GM12878 (cell line): ENCODE measurements around the gene USP21. TPM values are rescaled to one million over a fixed set of nuclear protein-coding genes. Genes with fewer than 3 reads are reported as not detected.
A peak's percentile ranks its signal among the peaks of the same experiment; 100 is the strongest.

ENCODE experiments used
- ATAC-seq: fragments of 200-7000 bp; cut with Tn5 transposase; 3 replicates; pipeline ENCODE4 v1.9.1; 2020; ENCODE audit warnings: mild to moderate bottlenecking, moderate library complexity
- BruUV-seq: library from RNA; stranded (reverse); fragments of 400-500 nt; replicated peaks from 2 replicates; lab custom pipeline; 2021; lab: Mats Ljungman, UMichigan
- CTCF ChIA-PET: fragments of 300-600 bp; sonication (Branson Sonifier 250); formaldehyde crosslinking; extraction: SDS; loops from one replicate; lab custom pipeline; 2021; ENCODE audit warnings: inconsistent platforms; lab: Yijun Ruan, JAX
- POLR2A ChIA-PET: fragments of 350-600 bp; formaldehyde crosslinking; extraction: SDS; loops from one replicate; lab custom pipeline; 2021; ENCODE audit warnings: inconsistent platforms; lab: Charles Lee
- RAD21 ChIA-PET: fragments of 300-600 bp; sonication (Branson Sonifier 250); formaldehyde crosslinking; loops from one replicate; lab custom pipeline; 2023; ENCODE audit warnings: antibody characterized with exemption; ENCODE audit not compliant: unreplicated experiment; lab: Charles Lee
- SMC1A ChIA-PET: fragments of 300-600 bp; sonication (Branson Sonifier 250); formaldehyde crosslinking; loops from one replicate; lab custom pipeline; 2023; ENCODE audit not compliant: unreplicated experiment, uncharacterized antibody; lab: Charles Lee
- DNase-seq: peaks from one replicate; pipeline ENCODE4 v3.0.0-alpha.2; 2011; ENCODE audit warnings: low read depth, low spot score
- FAIRE-seq: peaks from 3 replicates; lab custom pipeline; 2011; peaks lifted over from hg19 to GRCh38; lab: Jason Lieb, UNC
- H2AFZ ChIP-seq: 2 replicates; pipeline ENCODE4 v1.6.0; 2011; ENCODE audit warnings: low read depth, low read length, control low read depth; ENCODE audit not compliant: control insufficient read depth
- H3K27ac ChIP-seq: 2 replicates; pipeline ENCODE4 v1.5.1; 2011; ENCODE audit warnings: control low read depth; ENCODE audit not compliant: control insufficient read depth, insufficient read depth
- H3K27me3 ChIP-seq, 2 experiments: replicated peaks in 1 of 2; 2 replicates each; pipeline versions ENCODE4 v1.6.0 to v1.6.1; 2011; ENCODE audit warnings: low read length in 1 of 2; ENCODE audit not compliant: control insufficient read depth in 2 of 2, insufficient read depth in 2 of 2
- H3K36me3 ChIP-seq, 2 experiments: 2 replicates each; pipeline ENCODE4 v1.5.1; 2011; ENCODE audit warnings: low read length in 1 of 2; ENCODE audit not compliant: control insufficient read depth in 2 of 2, insufficient read depth in 2 of 2
- H3K4me1 ChIP-seq: 2 replicates; pipeline ENCODE4 v1.6.1; 2011; ENCODE audit warnings: mild to moderate bottlenecking, low read length, moderate library complexity, mixed read lengths; ENCODE audit not compliant: control insufficient read depth, insufficient read depth
- H3K4me2 ChIP-seq: 2 replicates; pipeline ENCODE4 v1.6.0; 2011; ENCODE audit warnings: control low read depth; ENCODE audit not compliant: control insufficient read depth, insufficient read depth
- H3K4me3 ChIP-seq: fragments of 200-600 bp; sonication (generic); 2 replicates; pipeline ENCODE4 v1.5.1; 2016
- H3K79me2 ChIP-seq: 2 replicates; pipeline ENCODE4 v1.6.0; 2011; ENCODE audit warnings: low read length; ENCODE audit not compliant: control insufficient read depth, insufficient read depth
- H3K9ac ChIP-seq: 2 replicates; pipeline ENCODE4 v1.8.0; 2011; ENCODE audit warnings: low read length, control low read depth, mixed read lengths; ENCODE audit not compliant: control insufficient read depth, insufficient read depth
- H3K9me3 ChIP-seq: replicated peaks from 3 replicates; pipeline ENCODE4 v1.5.1; 2011; ENCODE audit warnings: mild to moderate bottlenecking, low read length; ENCODE audit not compliant: control insufficient read depth, insufficient read depth
- H4K20me1 ChIP-seq: 2 replicates; pipeline ENCODE4 v1.6.0; 2011; ENCODE audit not compliant: control insufficient read depth, insufficient read depth
- POLR2A ChIP-seq: IDR thresholded peaks from 2 replicates; pipeline ENCODE4 v1.6.1; 2011; ENCODE audit warnings: low read depth, mild to moderate bottlenecking, low read length
- SMC3 ChIP-seq: IDR thresholded peaks from 2 replicates; pipeline ENCODE4 v1.6.1; 2011; ENCODE audit warnings: low read length, improper control_type of control experiment, borderline replicate concordance
- SP1 ChIP-seq: IDR thresholded peaks from one replicate; pipeline ENCODE4 v1.6.1; 2011; ENCODE audit warnings: low read depth, low read length
- WGBS: methylation state at CpG from one replicate; pipeline ENCODE4 v1.1.6; 2016; ENCODE audit warnings: low lambda C conversion rate; ENCODE audit not compliant: insufficient replicate concordance, insufficient coverage; ENCODE audit errors: missing lambda C conversion rate; 5-methylcytosine and 5-hydroxymethylcytosine counted together
- in situ Hi-C: fragments of 300-500 bp; cut with MboI; formaldehyde crosslinking; loops from 9 replicates; pipeline ENCODE4 v1.14.3; 2018; ENCODE audit warnings: mixed read lengths
- intact Hi-C: fragments of 100-400 bp; cut with micrococcal nuclease; formaldehyde crosslinking; loops from one replicate; pipeline ENCODE4 v1.14.2; 2022; ENCODE audit not compliant: unreplicated experiment
- polyA plus RNA-seq, 11 experiments: library from polyadenylated mRNA; depleted of rRNA in 4 of 11; unstranded in 6 of 11; stranded (reverse) in 5 of 11; fragments of >200 nt; fragmentation: Nextera tagmentation in 4 of 11; fragmentation: Illumina TruSeq in 1 of 11; extraction: Ambion mirVana in 4 of 11; extraction: Trizol in 1 of 11; gene quantifications; 1 replicate in 1 of 11; 2 replicates in 10 of 11; pipeline versions ENCODE4 v1.2.1 to v1.2.3, GENCODE V29; 2011 to 2016; ENCODE audit warnings: inconsistent platforms in 2 of 11, missing spikeins in 2 of 11, low read depth in 1 of 11
- small RNA-seq: library from RNA; depleted of rRNA; stranded (forward); fragments of <200 nt; gene quantifications from one replicate; pipeline ENCODE3, GENCODE V24; 2014
- total RNA-seq, 4 experiments: library from RNA; depleted of rRNA in 3 of 4; stranded (reverse); fragments of >200 nt in 3 of 4; fragmentation: Illumina TruSeq in 1 of 4; extraction: Trizol in 1 of 4; gene quantifications; 2 replicates each; pipeline versions ENCODE4 v1.2.1 to v1.2.3, GENCODE V29; 2013 to 2021

The USP21 gene
- total and polyA plus RNA-seq, 10 of the 15 experiments (the other 5 are each of a cell fraction or from before 2014, with no cell fraction given), result 3.2 to 28.6 (median 16.6) TPM

- POLR2A ChIA-PET, result interaction anchor here (5.7 kb wide), 1 partner anchor 12 kb away, joined by 24 read pairs; the partner anchor contains the start of gene NDUFS2
- intact Hi-C loops, result no loop called here
- H3K27ac ChIP-seq, result no peak within 1 kb of the TSS
- TF ChIP-seq SMC3 (no peak), SP1 (no peak), POLR2A (0 out of 2 replicates have a peak, but pooled peaks have one; percentile 20)
- H3K27me3 ChIP-seq, result no peaks in the 10 kb centered on the region
- H3K4me1 ChIP-seq, result peaks cover 21% of the 10 kb centered on the region
- FAIRE-seq (no peak), DNase-seq (no peak), ATAC-seq (no peak)
- H3K4me3 ChIP-seq, result no peak within 1 kb of the TSS
- H3K4me2 ChIP-seq, result no peak within 1 kb of the TSS
- H2AFZ ChIP-seq, result no peak within 1 kb of the TSS
- no peaks in the 10 kb centered on the region for H3K9me3 ChIP-seq
- SMC1A ChIA-PET, result interaction anchor here (0.9 to 3.1 kb wide), 4 partner anchors 9 to 168 kb away, joined by 3 to 33 read pairs (median 12); partner anchors contain the start of genes APOA2 and TOMM40L
- H4K20me1 ChIP-seq, result no peaks in the 10 kb centered on the region
- peaks cover 8 to 28% of the 10 kb centered on the region in 2 experiments for H3K36me3 ChIP-seq
- RAD21 ChIA-PET, result interaction anchor here (0.7 to 3.1 kb wide), 2 partner anchors 11 to 13 kb away, joined by 3 to 18 read pairs; partner anchors contain the start of genes NDUFS2 and TOMM40L
- no TSS peak for BruUV-seq
- CTCF ChIA-PET, result interaction anchor here (0.7 to 17.1 kb wide), 5 partner anchors 8 to 152 kb away, joined by 4 to 385 read pairs (median 16); partner anchors contain the start of genes CFAP126, NDUFS2 and TOMM40L
- H3K79me2 ChIP-seq, result no peaks in the 10 kb centered on the region
- WGBS, result 88% methylated on average over 10 of the region's 10 CpGs
- in situ Hi-C loops, result no loop called here
- no peak within 1 kb of the TSS for H3K9ac ChIP-seq
Measured at GRCh38 chr1:161215076-161215475, 55.8 kb downstream of the USP21 start, which contains the start of gene FCER1G. TSS of gene FCER1G (plus strand) at chr1:161215295. CDS start at chr1:161215322, 27 bp downstream.

Small RNA genes lying within 50 kb of the gene (small RNA-seq; reads per million reads assigned to genes)
- gene RF01225, result not detected

Other genes with a start within 250 kb of the USP21 start
Only the 7 nearest of the 23 such genes appear.
- gene PFDN2, start 41.5 kb upstream of the USP21 start, total RNA-seq (2014; rRNA removed), result 52.1 and 52.3 TPM in 2 replicates
- gene PFDN2, start 41.5 kb upstream of the USP21 start, total RNA-seq (2014; rRNA removed; fragmentation: Illumina TruSeq; extraction: Trizol), result 44.0 and 54.3 TPM in 2 replicates
- gene PFDN2, start 41.5 kb upstream of the USP21 start, total RNA-seq (2021), result 76.8 and 81.8 TPM in 2 replicates
- 111 and 127 TPM in 2 replicates for gene PFDN2, start 41.5 kb upstream of the USP21 start, polyA plus RNA-seq (2011; rRNA removed)
- 63.2 and 84.1 TPM in 2 replicates for gene PFDN2, start 41.5 kb upstream of the USP21 start, polyA plus RNA-seq (2014; fragmentation: Illumina TruSeq; extraction: Trizol)
- gene PFDN2, start 41.5 kb upstream of the USP21 start, polyA plus RNA-seq (2014; fragmentation: Nextera tagmentation; extraction: Ambion mirVana), result 10 to 100 TPM; 30.0 to 59.6 TPM
- gene PFDN2, start 41.5 kb upstream of the USP21 start, polyA plus RNA-seq (2014; rRNA removed), result 102 and 117 TPM in 2 replicates
- gene PFDN2, start 41.5 kb upstream of the USP21 start, polyA plus RNA-seq (2016; fragmentation: Nextera tagmentation; extraction: Ambion mirVana), result 100 to 1,000 TPM; 136 to 141 TPM
- gene NIT1, start 41.4 kb upstream of the USP21 start, total RNA-seq (2014; rRNA removed), result 27.9 and 33.0 TPM in 2 replicates
- 24.0 and 25.0 TPM in 2 replicates for gene NIT1, start 41.4 kb upstream of the USP21 start, total RNA-seq (2014; rRNA removed; fragmentation: Illumina TruSeq; extraction: Trizol)
- gene NIT1, start 41.4 kb upstream of the USP21 start, total RNA-seq (2021), result 27.4 and 28.8 TPM in 2 replicates
- 10.5 and 19.2 TPM in 2 replicates for gene NIT1, start 41.4 kb upstream of the USP21 start, polyA plus RNA-seq (2011; rRNA removed)
- 20.8 and 27.2 TPM in 2 replicates for gene NIT1, start 41.4 kb upstream of the USP21 start, polyA plus RNA-seq (2014; fragmentation: Illumina TruSeq; extraction: Trizol)
- 10 to 100 TPM; 43.1 to 54.4 TPM for gene NIT1, start 41.4 kb upstream of the USP21 start, polyA plus RNA-seq (2014; fragmentation: Nextera tagmentation; extraction: Ambion mirVana)
- 27.3 and 27.4 TPM in 2 replicates for gene NIT1, start 41.4 kb upstream of the USP21 start, polyA plus RNA-seq (2014; rRNA removed)
- 10 to 100 TPM; 35.3 to 40.4 TPM for gene NIT1, start 41.4 kb upstream of the USP21 start, polyA plus RNA-seq (2016; fragmentation: Nextera tagmentation; extraction: Ambion mirVana)
- 21.7 TPM in 2 replicates for gene DEDD, start 26.8 kb upstream of the USP21 start, total RNA-seq (2014; rRNA removed)
- 13.6 and 15.7 TPM in 2 replicates for gene DEDD, start 26.8 kb upstream of the USP21 start, total RNA-seq (2014; rRNA removed; fragmentation: Illumina TruSeq; extraction: Trizol)
- 31.8 and 33.0 TPM in 2 replicates for gene DEDD, start 26.8 kb upstream of the USP21 start, total RNA-seq (2021)
- gene DEDD, start 26.8 kb upstream of the USP21 start, polyA plus RNA-seq (2011; rRNA removed), result 12.8 and 30.7 TPM in 2 replicates
- 29.1 and 33.9 TPM in 2 replicates for gene DEDD, start 26.8 kb upstream of the USP21 start, polyA plus RNA-seq (2014; fragmentation: Illumina TruSeq; extraction: Trizol)
- gene DEDD, start 26.8 kb upstream of the USP21 start, polyA plus RNA-seq (2014; fragmentation: Nextera tagmentation; extraction: Ambion mirVana), result 10 to 100 TPM; 25.5 to 30.0 TPM
- 29.2 and 30.6 TPM in 2 replicates for gene DEDD, start 26.8 kb upstream of the USP21 start, polyA plus RNA-seq (2014; rRNA removed)
- 10 to 100 TPM; 27.6 to 33.2 TPM for gene DEDD, start 26.8 kb upstream of the USP21 start, polyA plus RNA-seq (2016; fragmentation: Nextera tagmentation; extraction: Ambion mirVana)
- gene UFC1, start 5.5 kb upstream of the USP21 start, total RNA-seq (2014; rRNA removed), result 95.9 and 99.3 TPM in 2 replicates
- gene UFC1, start 5.5 kb upstream of the USP21 start, total RNA-seq (2014; rRNA removed; fragmentation: Illumina TruSeq; extraction: Trizol), result 181 TPM in 2 replicates
- gene UFC1, start 5.5 kb upstream of the USP21 start, total RNA-seq (2021), result 97.2 and 97.3 TPM in 2 replicates
- gene UFC1, start 5.5 kb upstream of the USP21 start, polyA plus RNA-seq (2011; rRNA removed), result 182 and 198 TPM in 2 replicates
- gene UFC1, start 5.5 kb upstream of the USP21 start, polyA plus RNA-seq (2014; fragmentation: Illumina TruSeq; extraction: Trizol), result 211 and 235 TPM in 2 replicates
- 100 to 1,000 TPM; 225 to 239 TPM for gene UFC1, start 5.5 kb upstream of the USP21 start, polyA plus RNA-seq (2014; fragmentation: Nextera tagmentation; extraction: Ambion mirVana)
- 121 and 124 TPM in 2 replicates for gene UFC1, start 5.5 kb upstream of the USP21 start, polyA plus RNA-seq (2014; rRNA removed)
- gene UFC1, start 5.5 kb upstream of the USP21 start, polyA plus RNA-seq (2016; fragmentation: Nextera tagmentation; extraction: Ambion mirVana), result 100 to 1,000 TPM; 111 to 115 TPM
- 21.1 and 28.1 TPM in 2 replicates for gene PPOX, start 6.9 kb downstream of the USP21 start, total RNA-seq (2014; rRNA removed)
- gene PPOX, start 6.9 kb downstream of the USP21 start, total RNA-seq (2014; rRNA removed; fragmentation: Illumina TruSeq; extraction: Trizol), result 10.9 and 12.5 TPM in 2 replicates
- 19.7 and 20.0 TPM in 2 replicates for gene PPOX, start 6.9 kb downstream of the USP21 start, total RNA-seq (2021)
- 12.4 and 20.5 TPM in 2 replicates for gene PPOX, start 6.9 kb downstream of the USP21 start, polyA plus RNA-seq (2011; rRNA removed)
- 9.8 and 11.3 TPM in 2 replicates for gene PPOX, start 6.9 kb downstream of the USP21 start, polyA plus RNA-seq (2014; fragmentation: Illumina TruSeq; extraction: Trizol)
- 10 to 100 TPM in 1 of 2 experiments, 1 to 10 TPM in 1; 8.9 to 16.3 TPM for gene PPOX, start 6.9 kb downstream of the USP21 start, polyA plus RNA-seq (2014; fragmentation: Nextera tagmentation; extraction: Ambion mirVana)
- 20.6 and 21.4 TPM in 2 replicates for gene PPOX, start 6.9 kb downstream of the USP21 start, polyA plus RNA-seq (2014; rRNA removed)
- gene PPOX, start 6.9 kb downstream of the USP21 start, polyA plus RNA-seq (2016; fragmentation: Nextera tagmentation; extraction: Ambion mirVana), result 10 to 100 TPM; 25.2 to 31.5 TPM
- gene B4GALT3, start 18.0 kb downstream of the USP21 start, total RNA-seq (2014; rRNA removed), result 44.7 and 48.4 TPM in 2 replicates
- gene B4GALT3, start 18.0 kb downstream of the USP21 start, total RNA-seq (2014; rRNA removed; fragmentation: Illumina TruSeq; extraction: Trizol), result 27.7 and 30.1 TPM in 2 replicates
- 36.5 and 40.2 TPM in 2 replicates for gene B4GALT3, start 18.0 kb downstream of the USP21 start, total RNA-seq (2021)
- gene B4GALT3, start 18.0 kb downstream of the USP21 start, polyA plus RNA-seq (2011; rRNA removed), result 13.4 and 28.8 TPM in 2 replicates
- gene B4GALT3, start 18.0 kb downstream of the USP21 start, polyA plus RNA-seq (2014; fragmentation: Illumina TruSeq; extraction: Trizol), result 31.5 and 45.1 TPM in 2 replicates
- 10 to 100 TPM; 27.1 to 39.7 TPM for gene B4GALT3, start 18.0 kb downstream of the USP21 start, polyA plus RNA-seq (2014; fragmentation: Nextera tagmentation; extraction: Ambion mirVana)
- gene B4GALT3, start 18.0 kb downstream of the USP21 start, polyA plus RNA-seq (2014; rRNA removed), result 57.6 and 62.3 TPM in 2 replicates
- 10 to 100 TPM; 45.8 to 58.9 TPM for gene B4GALT3, start 18.0 kb downstream of the USP21 start, polyA plus RNA-seq (2016; fragmentation: Nextera tagmentation; extraction: Ambion mirVana)
- gene ADAMTS4, start 39.6 kb downstream of the USP21 start, total RNA-seq (2014; rRNA removed), result 0.06 and 0.11 TPM in 2 replicates
- 0.04 and 0.05 TPM in 2 replicates for gene ADAMTS4, start 39.6 kb downstream of the USP21 start, total RNA-seq (2014; rRNA removed; fragmentation: Illumina TruSeq; extraction: Trizol)
- 0.05 and 0.13 TPM in 2 replicates for gene ADAMTS4, start 39.6 kb downstream of the USP21 start, total RNA-seq (2021)
- 0.05 and 0.09 TPM in 2 replicates for gene ADAMTS4, start 39.6 kb downstream of the USP21 start, polyA plus RNA-seq (2011; rRNA removed)
- gene ADAMTS4, start 39.6 kb downstream of the USP21 start, polyA plus RNA-seq (2014; fragmentation: Illumina TruSeq; extraction: Trizol), result 0.01 and 0.02 TPM in 2 replicates
- gene ADAMTS4, start 39.6 kb downstream of the USP21 start, polyA plus RNA-seq (2014; fragmentation: Nextera tagmentation; extraction: Ambion mirVana), result under 1 TPM in 1 of 2 experiments, not detected in 1; 0.07 TPM
- 0.05 and 0.06 TPM in 2 replicates for gene ADAMTS4, start 39.6 kb downstream of the USP21 start, polyA plus RNA-seq (2014; rRNA removed)
- under 1 TPM in 1 of 2 experiments, not detected in 1; 0.03 TPM for gene ADAMTS4, start 39.6 kb downstream of the USP21 start, polyA plus RNA-seq (2016; fragmentation: Nextera tagmentation; extraction: Ambion mirVana)